ENCODE data around the gene OR9Q2. TPM values are rescaled to one million over a fixed set of nuclear protein-coding genes. Genes with fewer than 3 reads are reported as not detected.

OR9Q2 gene
- total RNA-seq (2021; fragmentation: NEBNext Ultra II Directional; extraction: Animal tissue kit (Norgen Biotek cat#: 25700)) (not detected in 2 replicates), polyA plus RNA-seq (2011; rRNA removed) (not detected in 2 replicates), polyA minus RNA-seq (2011; rRNA and poly(A)+ RNA removed) (not detected in 2 replicates)
- polyA plus RNA-seq (2011; cell fraction: cytosol; rRNA removed): not detected
- not detected for polyA plus RNA-seq (2011; cell fraction: nucleus; rRNA removed)
- polyA plus RNA-seq (2012, experiment 1 of 2): not detected in 4 replicates
- polyA plus RNA-seq (2012, experiment 2 of 2): not detected
- not detected for polyA plus RNA-seq (2013, experiment 1 of 2)
- not detected for polyA plus RNA-seq (2013, experiment 2 of 2)
- not detected for polyA minus RNA-seq (2011; cell fraction: cytosol; rRNA and poly(A)+ RNA removed)
- polyA minus RNA-seq (2011; cell fraction: nucleus; rRNA and poly(A)+ RNA removed): not detected
- long read RNA-seq, experiment 1: 0 reads
- long read RNA-seq, experiment 2: 0 reads

GRCh38 chr11:58188770-58189169 is at the start of gene OR9Q2:
OR9Q2 (plus strand) TSS chr11:58189070; CDS start chr11:58190491, 1,421 bp downstream.
- H3K27ac ChIP-seq (ENCODE audit: low read depth, low read length): no peak within 1 kb of the TSS
- H3K4me3 ChIP-seq (ENCODE audit: extremely low read depth in 1 of 4, insufficient read depth in 2 of 4, low read depth in 3 of 4, low read length in 4 of 4): no peak within 1 kb of the TSS
- no peak within 1 kb of the TSS for H3K23ac ChIP-seq (ENCODE audit: insufficient read length)
- H3K23me2 ChIP-seq (ENCODE audit: low read depth, low read length): no peaks in the 10 kb centered on the region
- no peak within 1 kb of the TSS for H3K9ac ChIP-seq (replicated peaks in 1 of 4; ENCODE audit: extremely low read depth in 1 of 4, low read depth in 3 of 4, low read length in 3 of 4)
- TF ChIP-seq SAP30 (IDR thresholded peaks at IDR 0.05; ENCODE audit: insufficient read depth, insufficient replicate concordance, low read length) (no peak), CREB1 (IDR thresholded peaks at IDR 0.05) (no peak), SIRT6 (IDR thresholded peaks at IDR 0.05; ENCODE audit: low read length) (no peak), ATF2 (IDR thresholded peaks at IDR 0.05; ENCODE audit: low read length) (no peak), TAF7 (optimal IDR thresholded peaks at IDR 0.05; ENCODE audit: borderline replicate concordance, low read depth, low read length) (no peak), E2F6 (IDR thresholded peaks at IDR 0.05) (no peak), HDAC2 (IDR thresholded peaks at IDR 0.05; ENCODE audit: borderline replicate concordance in 1 of 2, low read depth in 2 of 2, low read length in 2 of 2) (no peak), KDM1A (IDR thresholded peaks at IDR 0.05; ENCODE audit: borderline replicate concordance, low read length) (no peak)
- FAIRE-seq: no peak
- no peak within 1 kb of the TSS for H4K8ac ChIP-seq (ENCODE audit: extremely low read depth, insufficient read depth, low read length)
- CTCF ChIA-PET (ENCODE audit: partially characterized antibody): no interaction called here
- H2BK20ac ChIP-seq (ENCODE audit: low read length): no peak within 1 kb of the TSS
- H3K9me3 ChIP-seq (ENCODE audit: insufficient read depth in 2 of 2, low read depth in 1 of 2, low read length in 1 of 2): peaks cover 0 to 20% of the 10 kb centered on the region in 2 experiments; a peak in 2 of 4 replicates
- H2BK5ac ChIP-seq (ENCODE audit: low read depth, low read length): no peak within 1 kb of the TSS
- POLR2A ChIA-PET (ENCODE audit: partially characterized antibody): no interaction called here
- H3K36me3 ChIP-seq (ENCODE audit: control insufficient read depth in 2 of 4, insufficient read depth in 4 of 4, low read length in 3 of 4): no peaks in the 10 kb centered on the region
- WGBS, 2 experiments (ENCODE audit: extremely low coverage in 1 of 2, insufficient coverage in 1 of 2, insufficient read length in 1 of 2, insufficient replicate concordance in 2 of 2, low coverage in 1 of 2, low lambda C conversion rate in 2 of 2, missing lambda C conversion rate in 1 of 2): 77% methylated on average over 2 of the region's 2 CpGs; no CpG with 5 or more reads in 1 of the 2 experiments
- H3K18ac ChIP-seq (ENCODE audit: extremely low read depth, low read length): no peak within 1 kb of the TSS
- no peaks in the 10 kb centered on the region for H4K20me1 ChIP-seq (replicated peaks in 1 of 2; ENCODE audit: control insufficient read depth in 1 of 2, insufficient read depth in 2 of 2, low read length in 2 of 2)
- no peaks in the 10 kb centered on the region for H3K79me1 ChIP-seq (ENCODE audit: low read depth, low read length)
- no peak within 1 kb of the TSS for H3K4ac ChIP-seq (replicated peaks; ENCODE audit: insufficient read length, low read depth, low read length)
- no peaks in the 10 kb centered on the region for H3K27me3 ChIP-seq (replicated peaks in 1 of 4; ENCODE audit: control insufficient read depth in 3 of 4, extremely low read depth in 1 of 4, insufficient read depth in 3 of 4, low read length in 3 of 4)
- H2AFZ ChIP-seq (ENCODE audit: low read length): no peak within 1 kb of the TSS
- H3K79me2 ChIP-seq (ENCODE audit: control insufficient read depth in 1 of 2, insufficient read depth in 2 of 2, low read length in 2 of 2): no peaks in the 10 kb centered on the region
- H3K14ac ChIP-seq (ENCODE audit: insufficient read length): no peak within 1 kb of the TSS
- H2BK15ac ChIP-seq (ENCODE audit: low read length): no peak within 1 kb of the TSS
- H4K91ac ChIP-seq (replicated peaks; ENCODE audit: insufficient read length, low read length): no peak within 1 kb of the TSS
- no peak within 1 kb of the TSS for H2AK5ac ChIP-seq (ENCODE audit: low read depth, low read length)
- no peak within 1 kb of the TSS for H2BK12ac ChIP-seq (ENCODE audit: low read depth, low read length)
- no peak for DNase-seq (ENCODE audit: low read depth in 1 of 2, low spot score in 2 of 2)
- H2BK120ac ChIP-seq (replicated peaks; ENCODE audit: low read depth, low read length): no peak within 1 kb of the TSS
- H3K4me1 ChIP-seq (replicated peaks in 1 of 4; ENCODE audit: control insufficient read depth in 3 of 4, insufficient read depth in 4 of 4, low read length in 3 of 4): no peaks in the 10 kb centered on the region
- H3K4me2 ChIP-seq (ENCODE audit: insufficient read depth in 1 of 2, low read depth in 2 of 2, low read length in 2 of 2): no peak within 1 kb of the TSS
- no peak within 1 kb of the TSS for H3K56ac ChIP-seq (replicated peaks; ENCODE audit: insufficient read length, low read depth, low read length)
- H4K5ac ChIP-seq (ENCODE audit: insufficient read length, low read depth, low read length): no peak within 1 kb of the TSS
